Cardiac muscle cell (in vitro differentiated cells and primary cell): ENCODE results near the gene DDX24. TPM values are rescaled to one million over a fixed set of nuclear protein-coding genes. Genes with fewer than 3 reads are reported as not detected.

Source experiments
- DNase-seq, 2 donors: peaks; one replicate each; pipeline versions ENCODE4 v3.0.0 to v3.0.0-alpha.2; 2010 to 2017; ENCODE audit warnings: low read depth in 1 of 2, low spot score in 1 of 2
- H3K27ac ChIP-seq: fragments of 200-600 bp; sonication (generic); 2 replicates; pipeline ENCODE4 v1.5.1; 2016
- H3K27me3 ChIP-seq: fragments of 200-600 bp; sonication (generic); 2 replicates; pipeline ENCODE4 v1.6.0; 2016; ENCODE audit warnings: control low read depth
- H3K36me3 ChIP-seq: fragments of 200-600 bp; sonication (generic); 2 replicates; pipeline ENCODE4 v1.5.1; 2016; ENCODE audit warnings: control low read depth
- H3K4me1 ChIP-seq: fragments of 200-600 bp; sonication (generic); 2 replicates; pipeline ENCODE4 v1.8.1; 2017; ENCODE audit warnings: low read depth, mild to moderate bottlenecking, mixed run types
- H3K4me3 ChIP-seq: fragments of 200-600 bp; sonication (generic); 2 replicates; pipeline ENCODE4 v1.5.1; 2016; ENCODE audit warnings: mild to moderate bottlenecking
- H3K9me3 ChIP-seq: fragments of 200-600 bp; sonication (generic); 2 replicates; pipeline ENCODE4 v1.5.1; 2017; ENCODE audit warnings: low read depth, mild to moderate bottlenecking, control low read depth
- polyA plus RNA-seq: library from polyadenylated mRNA; unstranded; fragments of >200 nt; fragmentation: Nextera tagmentation; extraction: Ambion mirVana; gene quantifications from 2 replicates; pipeline ENCODE4 v1.2.1, GENCODE V29; 2016
- total RNA-seq: library from RNA; depleted of rRNA; stranded (reverse); fragments of >200 nt; gene quantifications from 2 replicates; pipeline ENCODE4 v1.2.3, GENCODE V29; 2016
- TF ChIP-seq, protein P1 (sequence below): IDR thresholded peaks from 2 replicates; pipeline ENCODE4 v1.5.1; 2012; ENCODE audit warnings: low read depth, mild to moderate bottlenecking, low read length

The DDX24 gene
- total and polyA plus RNA-seq, 2 experiments from 2014 or later, result 188 to 227 TPM

DNA sequence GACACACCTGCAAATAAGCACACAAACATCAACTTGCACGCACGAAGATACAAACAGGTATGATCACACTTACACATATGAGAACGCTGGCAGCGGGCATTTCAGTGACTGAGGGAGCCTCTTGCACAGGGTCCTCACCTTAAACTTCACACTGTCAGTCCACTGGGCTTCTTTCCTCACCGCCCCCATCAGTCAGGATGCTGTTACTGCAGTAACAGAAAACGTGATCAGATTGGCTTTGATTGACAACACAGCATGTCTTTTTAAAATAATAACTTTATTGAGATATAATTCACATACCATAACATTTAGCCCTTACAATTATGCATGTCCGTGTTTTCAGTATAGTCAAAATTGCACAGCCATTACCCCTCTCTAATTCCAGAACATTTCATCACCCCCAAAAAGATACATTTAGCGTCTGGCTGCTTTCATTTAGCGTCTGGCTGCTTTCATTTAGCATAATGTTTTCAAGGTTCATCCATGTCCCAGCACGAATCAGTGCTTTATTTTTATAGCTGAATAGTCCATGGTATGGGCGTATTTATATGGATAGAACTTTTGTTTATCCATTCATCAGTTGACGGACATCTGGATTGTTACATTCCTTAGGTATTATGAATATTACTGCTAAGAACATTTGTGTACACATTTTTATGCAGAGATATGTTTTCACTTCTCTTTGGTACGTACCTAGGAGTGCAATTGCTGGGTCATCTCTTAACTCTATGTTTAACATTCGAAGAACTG, 75.5 kb downstream of the DDX24 start:
- no peak overlapping the region for H3K27ac ChIP-seq
- H3K4me3 ChIP-seq, result no peak overlapping the region
- H3K36me3 ChIP-seq, result no peaks in the 10 kb centered on the region
- DNase-seq, result no peak
- H3K9me3 ChIP-seq, result no peaks in the 10 kb centered on the region
- H3K4me1 ChIP-seq, result peaks cover 4% of the 10 kb centered on the region
- TF ChIP-seq, protein P1, sequence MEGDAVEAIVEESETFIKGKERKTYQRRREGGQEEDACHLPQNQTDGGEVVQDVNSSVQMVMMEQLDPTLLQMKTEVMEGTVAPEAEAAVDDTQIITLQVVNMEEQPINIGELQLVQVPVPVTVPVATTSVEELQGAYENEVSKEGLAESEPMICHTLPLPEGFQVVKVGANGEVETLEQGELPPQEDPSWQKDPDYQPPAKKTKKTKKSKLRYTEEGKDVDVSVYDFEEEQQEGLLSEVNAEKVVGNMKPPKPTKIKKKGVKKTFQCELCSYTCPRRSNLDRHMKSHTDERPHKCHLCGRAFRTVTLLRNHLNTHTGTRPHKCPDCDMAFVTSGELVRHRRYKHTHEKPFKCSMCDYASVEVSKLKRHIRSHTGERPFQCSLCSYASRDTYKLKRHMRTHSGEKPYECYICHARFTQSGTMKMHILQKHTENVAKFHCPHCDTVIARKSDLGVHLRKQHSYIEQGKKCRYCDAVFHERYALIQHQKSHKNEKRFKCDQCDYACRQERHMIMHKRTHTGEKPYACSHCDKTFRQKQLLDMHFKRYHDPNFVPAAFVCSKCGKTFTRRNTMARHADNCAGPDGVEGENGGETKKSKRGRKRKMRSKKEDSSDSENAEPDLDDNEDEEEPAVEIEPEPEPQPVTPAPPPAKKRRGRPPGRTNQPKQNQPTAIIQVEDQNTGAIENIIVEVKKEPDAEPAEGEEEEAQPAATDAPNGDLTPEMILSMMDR, result peak; percentile 44
- H3K27me3 ChIP-seq, result no peaks in the 10 kb centered on the region

DNA sequence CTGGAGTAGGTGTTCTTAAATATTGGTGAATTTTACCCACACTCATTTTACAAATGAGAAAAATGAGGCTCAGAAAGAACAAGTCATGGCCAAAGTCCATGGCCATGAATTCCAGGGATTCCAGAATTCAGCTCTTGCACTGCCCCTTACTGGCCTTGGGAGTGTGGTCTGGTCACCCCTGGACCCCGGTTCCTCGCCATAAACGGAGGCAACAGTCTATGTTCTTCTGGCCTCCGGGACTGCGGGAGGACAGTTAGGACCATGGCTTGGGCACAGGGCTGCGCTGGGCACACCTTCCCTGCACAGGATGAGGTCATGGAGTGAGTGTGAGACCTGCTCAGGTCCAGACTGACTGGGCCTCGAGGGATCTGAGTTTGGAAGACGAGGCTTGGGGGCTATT, 77.0 kb downstream of the DDX24 start:
- H3K27me3 ChIP-seq, result no peaks in the 10 kb centered on the region
- no peak overlapping the region for H3K4me3 ChIP-seq
- H3K36me3 ChIP-seq, result no peaks in the 10 kb centered on the region
- peaks cover 2% of the 10 kb centered on the region for H3K4me1 ChIP-seq
- TF ChIP-seq, protein P1, result no peak
- no peak overlapping the region for H3K27ac ChIP-seq
- no peaks in the 10 kb centered on the region for H3K9me3 ChIP-seq
- no peak for DNase-seq

DNA sequence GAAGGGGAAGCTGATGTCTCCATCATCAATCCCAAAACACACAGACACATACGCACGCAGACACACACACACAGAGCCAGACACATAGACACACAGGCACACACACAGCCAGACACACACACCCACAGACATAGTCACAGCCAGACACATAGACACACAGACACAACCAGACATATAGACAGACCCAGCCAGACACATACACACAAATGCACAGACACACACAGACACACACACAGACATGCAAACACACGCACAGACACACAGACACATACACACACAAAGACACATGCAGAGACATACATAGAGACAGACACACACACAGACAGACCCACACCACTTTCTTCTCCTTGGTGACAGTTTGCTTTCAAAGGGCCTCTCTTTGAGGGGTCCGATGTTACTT, 77.6 kb downstream of the DDX24 start:
- Histone ChIP-seq H3K27me3 (no peaks in the 10 kb centered on the region), H3K36me3 (no peaks in the 10 kb centered on the region), H3K4me1 (peaks cover 8% of the 10 kb centered on the region), H3K27ac (no peak overlapping the region), H3K4me3 (no peak overlapping the region), H3K9me3 (no peaks in the 10 kb centered on the region)
- TF ChIP-seq, protein P1, result no peak
- DNase-seq, result no peak

DNA sequence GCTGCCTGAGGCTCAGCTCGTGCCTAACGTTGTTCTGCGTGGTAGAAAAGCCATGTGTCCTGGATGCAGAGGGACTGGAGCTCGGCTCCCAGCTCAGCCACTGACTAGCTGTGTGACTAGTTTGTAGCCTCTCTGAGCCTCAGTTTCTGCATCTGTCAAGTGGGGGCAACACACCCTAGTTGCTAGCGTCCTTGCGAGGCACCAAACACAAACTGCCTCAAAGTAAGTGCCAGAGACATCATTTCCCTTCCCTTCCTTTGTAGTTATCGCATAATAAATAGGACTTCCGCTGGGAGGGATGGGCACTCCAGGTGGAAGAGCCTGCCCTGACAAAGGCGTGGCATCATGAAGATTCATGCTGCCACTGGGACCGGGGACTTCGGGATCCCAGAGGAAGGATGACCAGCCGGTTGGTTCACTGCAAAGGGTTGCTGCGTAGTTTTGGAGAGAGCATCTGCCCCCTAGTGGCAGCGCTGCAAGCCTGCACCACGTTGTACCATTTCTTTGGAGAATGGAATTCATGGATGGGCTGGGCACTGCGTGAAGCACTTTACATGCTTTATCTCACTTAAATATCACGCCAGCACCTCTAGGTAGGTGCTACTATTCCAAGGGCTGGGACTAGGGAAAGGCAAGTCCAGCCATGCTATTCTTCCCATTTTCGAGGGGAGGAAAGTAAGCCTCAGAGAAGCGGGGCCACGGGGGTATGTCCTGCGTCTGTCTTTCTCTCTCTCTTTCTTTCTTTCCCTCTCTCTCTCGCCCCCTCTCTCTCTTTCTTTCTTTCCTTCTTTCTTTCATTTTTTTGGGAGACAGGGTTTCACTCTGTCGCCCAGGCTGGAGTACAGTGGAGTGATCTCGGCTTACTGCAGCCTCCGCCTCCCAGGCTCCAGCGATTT, 79.3 kb downstream of the DDX24 start:
- H3K4me1 ChIP-seq, result peaks cover 20% of the 10 kb centered on the region

DNA sequence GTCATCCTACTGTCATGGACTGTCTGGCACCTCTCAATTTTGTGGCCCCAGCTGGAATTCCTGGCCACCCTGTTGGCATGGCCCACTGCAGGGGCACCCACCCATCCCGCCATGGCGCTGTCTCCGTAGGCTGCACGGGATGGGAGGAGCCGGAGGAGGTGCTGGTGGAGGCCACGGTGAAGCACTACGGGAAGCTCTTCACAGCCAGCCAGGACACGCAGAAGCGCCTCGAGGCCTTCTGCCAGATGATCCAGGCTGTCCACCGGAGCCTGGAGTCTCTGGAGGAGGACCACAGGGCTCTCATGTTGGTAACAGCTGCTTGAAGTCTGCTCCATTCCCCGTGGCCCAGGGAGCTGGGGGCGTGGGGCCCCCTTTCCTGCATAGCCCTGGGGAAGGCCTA, 80.0 kb downstream of the DDX24 start:
- no peak for DNase-seq
- Histone ChIP-seq H3K9me3 (no peaks in the 10 kb centered on the region), H3K4me3 (no peak overlapping the region), H3K27me3 (no peaks in the 10 kb centered on the region), H3K27ac (no peak overlapping the region), H3K4me1 (peaks cover 27% of the 10 kb centered on the region), H3K36me3 (no peaks in the 10 kb centered on the region)
- TF ChIP-seq, protein P1, result no peak

More for the DNA sequence above, 79.3 kb downstream of the DDX24 start:
- no peaks in the 10 kb centered on the region for H3K27me3 ChIP-seq
- H3K27ac ChIP-seq, result no peak overlapping the region
- H3K36me3 ChIP-seq, result no peaks in the 10 kb centered on the region
- no peaks in the 10 kb centered on the region for H3K9me3 ChIP-seq
- H3K4me3 ChIP-seq, result no peak overlapping the region
- TF ChIP-seq, protein P1, result peak; percentile 97
- DNase-seq, result peak; percentile 71 to 84
